ENCODE data around the gene WDR5. TPM values are rescaled to one million over a fixed set of nuclear protein-coding genes. Genes with fewer than 3 reads are reported as not detected.

Gene WDR5
- total RNA-seq, 2 donors from 2014 or later: 53.8 to 57.2 TPM

GRCh38 chr9:134165357-134166315, 29.8 kb downstream of the WDR5 start:
- Mint-ChIP-seq H3K4me1 (no peaks in the 10 kb centered on the region), H3K27me3 (ENCODE audit: insufficient read depth) (no peaks in the 10 kb centered on the region), H3K36me3 (ENCODE audit: low read depth) (peaks cover 11% of the 10 kb centered on the region), H3K4me3 (no peak overlapping the region), H3K9me3 (peaks cover 13% of the 10 kb centered on the region), H3K27ac (no peak overlapping the region)
- no peak overlapping the region for H3K9ac ChIP-seq (ENCODE audit: extremely low read depth, low read length, poor library complexity, severe bottlenecking)
- DNase-seq: peak; percentile 67
- no peaks in the 10 kb centered on the region for H3K36me3 ChIP-seq (ENCODE audit: control insufficient read depth, insufficient read depth, low read length)
- TF ChIP-seq CTCF (conservative IDR thresholded peaks at IDR 0.05): no peak
- H3K4me1 ChIP-seq (ENCODE audit: control insufficient read depth, insufficient read depth, low read length): no peaks in the 10 kb centered on the region
- H3K4me3 ChIP-seq (ENCODE audit: low read length): no peak overlapping the region
- WGBS, 2 experiments (ENCODE audit: insufficient coverage in 1 of 2, insufficient read length in 1 of 2): 63 to 71% methylated on average over 28 to 29 of the region's 29 CpGs
- H3K27me3 ChIP-seq (ENCODE audit: control insufficient read depth, insufficient read depth, low read length, poor library complexity, severe bottlenecking): no peaks in the 10 kb centered on the region
- no peak overlapping the region for H3K27ac ChIP-seq (ENCODE audit: low read depth, low read length)
- H3K9me3 ChIP-seq (ENCODE audit: control insufficient read depth, low read length): no peaks in the 10 kb centered on the region

GRCh38 chr9:134166374-134166773, 30.5 kb downstream of the WDR5 start:
- no peaks in the 10 kb centered on the region for H3K27me3 Mint-ChIP-seq (ENCODE audit: insufficient read depth)
- H3K36me3 Mint-ChIP-seq (ENCODE audit: low read depth): peaks cover 11% of the 10 kb centered on the region
- Histone ChIP-seq H3K27me3 (ENCODE audit: control insufficient read depth, insufficient read depth, low read length, poor library complexity, severe bottlenecking) (no peaks in the 10 kb centered on the region), H3K4me1 (ENCODE audit: control insufficient read depth, insufficient read depth, low read length) (no peaks in the 10 kb centered on the region), H3K9ac (ENCODE audit: extremely low read depth, low read length, poor library complexity, severe bottlenecking) (no peak overlapping the region), H3K27ac (ENCODE audit: low read depth, low read length) (no peak overlapping the region), H3K9me3 (ENCODE audit: control insufficient read depth, low read length) (no peaks in the 10 kb centered on the region), H3K4me3 (ENCODE audit: low read length) (no peak overlapping the region), H3K36me3 (ENCODE audit: control insufficient read depth, insufficient read depth, low read length) (no peaks in the 10 kb centered on the region)
- TF ChIP-seq CTCF (conservative IDR thresholded peaks at IDR 0.05): no peak
- H3K4me1 Mint-ChIP-seq: no peaks in the 10 kb centered on the region
- no peak overlapping the region for H3K4me3 Mint-ChIP-seq
- peaks cover 13% of the 10 kb centered on the region for H3K9me3 Mint-ChIP-seq
- H3K27ac Mint-ChIP-seq: no peak overlapping the region
- DNase-seq: no peak
- WGBS, 2 experiments (ENCODE audit: insufficient coverage in 1 of 2, insufficient read length in 1 of 2): 96 to 100% methylated on average over 8 to 13 of the region's 13 CpGs

GRCh38 chr9:134167530-134167931, 31.6 kb downstream of the WDR5 start:
- no peak overlapping the region for H3K27ac ChIP-seq (ENCODE audit: low read depth, low read length)
- Mint-ChIP-seq H3K4me3 (no peak overlapping the region), H3K27ac (no peak overlapping the region), H3K9me3 (peaks cover 13% of the 10 kb centered on the region), H3K27me3 (ENCODE audit: insufficient read depth) (no peaks in the 10 kb centered on the region), H3K36me3 (ENCODE audit: low read depth) (peaks cover 5% of the 10 kb centered on the region), H3K4me1 (no peaks in the 10 kb centered on the region)
- H3K4me3 ChIP-seq (ENCODE audit: low read length): no peak overlapping the region
- no peak for DNase-seq
- WGBS, 2 experiments (ENCODE audit: insufficient coverage in 1 of 2, insufficient read length in 1 of 2): 89 to 92% methylated on average over 3 to 4 of the region's 4 CpGs
- H3K27me3 ChIP-seq (ENCODE audit: control insufficient read depth, insufficient read depth, low read length, poor library complexity, severe bottlenecking): no peaks in the 10 kb centered on the region
- no peaks in the 10 kb centered on the region for H3K36me3 ChIP-seq (ENCODE audit: control insufficient read depth, insufficient read depth, low read length)
- no peak overlapping the region for H3K9ac ChIP-seq (ENCODE audit: extremely low read depth, low read length, poor library complexity, severe bottlenecking)
- TF ChIP-seq CTCF (conservative IDR thresholded peaks at IDR 0.05): no peak
- no peaks in the 10 kb centered on the region for H3K9me3 ChIP-seq (ENCODE audit: control insufficient read depth, low read length)
- H3K4me1 ChIP-seq (ENCODE audit: control insufficient read depth, insufficient read depth, low read length): no peaks in the 10 kb centered on the region
